Breast epithelium (tissue), 4 donors: ENCODE measurements around the gene CMTM7. TPM values are rescaled to one million over a fixed set of nuclear protein-coding genes. Genes with fewer than 3 reads are reported as not detected.
"Not testable (repeated sequence)": the region's sequence is repeated elsewhere in the genome, so short reads cannot be mapped to it uniquely, and the experiment has no call there.

Experiments used
- DNase-seq, 2 donors: peaks; one replicate each; pipeline ENCODE4 v3.0.0-alpha.2; 2019; ENCODE audit warnings: low spot score in 2 of 2
- H3K27ac ChIP-seq, 2 donors: fragments of 200-600 bp; sonication (generic) in 1 of 2; one replicate each; pipeline ENCODE4 v1.5.1; 2016 to 2019; ENCODE audit warnings: mild to moderate bottlenecking in 1 of 2
- H3K27me3 ChIP-seq, 2 donors: fragments of 200-600 bp; sonication (generic) in 1 of 2; one replicate each; pipeline versions ENCODE4 v1.5.1 to v1.6.0; 2017 to 2019; ENCODE audit warnings: control low read depth in 1 of 2, mild to moderate bottlenecking in 1 of 2
- H3K36me3 ChIP-seq: fragments of 200-600 bp; one replicate; pipeline ENCODE4 v1.5.1; 2019
- H3K4me1 ChIP-seq, 2 donors: fragments of 200-600 bp; sonication (generic); one replicate each; pipeline ENCODE4 v1.5.1; 2016 to 2019; ENCODE audit warnings: control low read depth in 1 of 2
- H3K4me3 ChIP-seq, 3 donors: fragments of 200-600 bp; sonication (generic); 1 replicate in 2 of 3; 2 replicates in 1 of 3; pipeline ENCODE4 v1.5.1; 2016 to 2019; ENCODE audit warnings: mild to moderate bottlenecking in 3 of 3, moderate library complexity in 2 of 3
- H3K9me3 ChIP-seq, 2 donors: fragments of 200-600 bp; sonication (generic) in 1 of 2; one replicate each; pipeline ENCODE4 v1.5.1; 2016 to 2019; ENCODE audit warnings: control low read depth in 1 of 2
- CTCF ChIP-seq, 3 donors: fragments of 450-650 bp; IDR thresholded peaks; one replicate each; pipeline ENCODE4 v1.5.1; 2016 to 2017; ENCODE audit warnings: antibody characterized with exemption in 3 of 3, mild to moderate bottlenecking in 3 of 3, moderate library complexity in 3 of 3
- POLR2A ChIP-seq: fragments of 450-650 bp; IDR thresholded peaks from one replicate; pipeline ENCODE4 v1.6.1; 2016; ENCODE audit warnings: antibody characterized with exemption, mild to moderate bottlenecking, moderate library complexity
- POLR2AphosphoS5 ChIP-seq, 3 donors: sonication (generic); formaldehyde crosslinking; IDR thresholded peaks; one replicate each; pipeline ENCODE4 v1.6.1; 2017; ENCODE audit warnings: antibody characterized with exemption in 3 of 3
- intact Hi-C: fragments of 100-400 bp; cut with DNase I; formaldehyde crosslinking; loops from one replicate; pipeline ENCODE4 v1.15.1; 2023; ENCODE audit warnings: low total_unique reads
- total RNA-seq, 3 donors: library from RNA; depleted of rRNA; stranded (reverse); fragments of >200 nt; gene quantifications; one replicate each; pipeline ENCODE4 v1.1.0, GENCODE V29; 2016

The CMTM7 gene
- total RNA-seq, 3 donors from 2014 or later: 16.8 to 111 (median 58.0) TPM

DNA sequence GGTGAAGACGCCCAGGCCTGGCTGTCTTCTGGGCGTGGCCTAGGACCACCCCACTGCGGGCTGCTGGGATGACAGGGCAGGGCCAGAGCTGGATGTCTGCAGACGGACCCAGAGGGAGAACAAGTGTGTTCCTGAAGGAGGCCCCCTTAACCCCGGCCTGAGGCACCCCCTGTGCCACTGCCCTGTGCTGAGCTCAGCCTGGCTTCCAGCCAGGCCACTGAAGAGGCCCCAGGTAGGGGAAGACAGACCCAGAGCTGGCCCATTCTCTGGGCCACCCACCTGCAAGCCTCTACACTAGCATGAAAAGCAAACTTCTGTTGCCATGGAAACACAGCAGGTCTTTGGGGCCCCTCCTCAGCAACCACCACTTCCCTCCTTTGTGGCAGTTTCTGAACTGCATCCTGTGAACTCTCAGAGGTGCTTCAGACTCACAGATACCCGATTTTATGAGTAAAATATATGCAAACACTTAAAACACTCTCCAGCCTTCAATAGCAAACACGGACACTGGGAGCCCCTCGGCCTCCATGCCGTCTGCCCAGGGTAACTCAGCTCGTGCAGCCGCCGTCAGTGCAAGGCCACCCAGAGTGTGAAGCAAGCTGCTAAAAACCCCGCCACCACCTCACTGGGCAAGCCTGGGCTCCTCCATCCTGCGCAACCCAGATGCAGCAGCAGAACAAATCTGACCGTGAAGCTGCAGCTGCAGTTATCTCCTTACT lies 68.5 kb downstream of the CMTM7 start:
- H3K4me3 ChIP-seq: no peak overlapping the region
- no peaks in the 10 kb centered on the region for H3K36me3 ChIP-seq
- no peaks in the 10 kb centered on the region for H3K9me3 ChIP-seq
- no peaks in the 10 kb centered on the region for H3K27me3 ChIP-seq
- H3K4me1 ChIP-seq: no peaks in the 10 kb centered on the region
- intact Hi-C loops: no loop called here
- H3K27ac ChIP-seq: peak overlapping the region; percentile 32 to 59
- TF ChIP-seq POLR2AphosphoS5 (IDR thresholded peaks at IDR 0.05) (no peak), POLR2A (no peak), CTCF (IDR thresholded peaks at IDR 0.05) (no peak)
- no peak for DNase-seq

DNA sequence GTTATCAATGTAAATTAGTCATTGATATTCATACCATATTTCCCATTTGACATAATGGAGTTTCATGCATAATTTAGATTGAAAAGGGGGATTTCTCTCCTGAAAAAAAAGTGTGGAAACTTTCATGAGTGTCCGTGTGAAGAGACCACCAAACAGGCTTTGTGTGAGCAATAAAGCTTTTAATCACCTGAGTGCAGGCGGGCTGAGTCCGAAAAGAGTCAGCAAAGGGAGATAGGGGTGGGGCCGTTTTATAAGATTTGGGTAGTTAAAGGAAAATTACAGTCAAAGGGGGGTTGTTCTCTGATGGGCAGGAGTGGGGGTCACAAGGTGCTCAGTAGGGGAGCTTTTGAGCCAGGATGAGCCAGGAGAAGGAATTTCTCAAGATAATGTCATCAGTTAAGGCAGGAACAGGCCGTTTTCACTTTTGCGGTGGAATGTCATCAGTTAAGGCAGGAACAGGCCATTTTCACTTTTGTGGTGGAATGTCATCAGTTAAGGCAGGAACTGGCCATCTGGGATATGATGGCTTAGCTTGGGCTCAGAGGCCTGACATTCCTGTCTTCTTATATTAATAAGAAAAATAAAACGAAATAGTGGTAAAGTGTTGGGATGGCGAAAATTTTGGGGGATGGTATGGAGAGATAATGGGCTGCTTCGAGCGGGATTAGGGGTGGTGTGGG lies 69.3 kb downstream of the CMTM7 start:
- H3K4me1 ChIP-seq, H3K27me3 ChIP-seq, H3K9me3 ChIP-seq, DNase-seq, H3K4me3 ChIP-seq, H3K36me3 ChIP-seq, intact Hi-C loops: not testable (repeated sequence)
- peak overlapping the region; percentile 50 to 72 for H3K27ac ChIP-seq

DNA sequence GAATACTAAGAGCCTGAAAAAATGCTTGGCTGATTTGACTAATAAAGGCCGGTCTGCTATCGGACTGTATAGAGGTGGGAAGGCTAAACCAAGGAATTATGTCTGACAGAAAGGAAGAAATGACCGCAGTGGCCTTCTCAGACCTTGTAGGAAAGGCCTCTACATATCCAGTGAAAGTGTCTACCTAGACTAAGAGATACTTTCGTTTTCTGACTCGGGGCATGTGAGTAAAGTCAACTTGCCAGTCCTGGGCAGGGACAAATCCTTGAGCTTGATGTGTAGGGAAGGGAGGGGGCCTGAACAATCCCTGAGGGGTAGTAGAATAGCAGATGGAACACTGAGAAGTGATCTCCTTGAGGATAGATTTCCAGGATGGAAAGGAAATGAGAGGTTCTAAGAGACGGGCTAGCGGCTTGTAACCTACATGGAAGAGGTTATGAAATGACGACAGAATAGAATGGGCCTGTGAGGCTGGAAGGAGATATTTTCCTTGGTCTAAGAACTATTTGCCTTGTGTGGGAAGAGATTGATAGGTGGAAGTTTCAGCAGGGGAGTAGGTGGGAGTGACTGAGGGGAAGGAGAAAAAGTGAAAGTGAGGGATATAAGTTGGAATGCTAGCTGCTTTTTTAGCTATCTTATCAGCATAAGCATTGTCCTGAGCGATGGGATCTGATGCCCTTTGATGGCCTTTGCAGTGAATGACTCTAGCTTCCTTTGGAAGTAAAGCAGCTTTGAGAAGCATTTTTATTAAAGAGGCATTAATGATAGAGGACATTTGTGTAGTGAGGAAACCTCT lies 70.7 kb downstream of the CMTM7 start:
- H3K36me3 ChIP-seq, DNase-seq, H3K4me1 ChIP-seq, intact Hi-C loops, H3K9me3 ChIP-seq, H3K27me3 ChIP-seq: not testable (repeated sequence)
- Histone ChIP-seq H3K27ac (peak overlapping the region; percentile 50 to 72), H3K4me3 (peak overlapping the region in 1 of 3 donors; percentile 32)

GRCh38 chr3:32463415-32463814 lies 71.8 kb downstream of the CMTM7 start:
- H3K9me3 ChIP-seq, H3K27me3 ChIP-seq, H3K4me3 ChIP-seq, H3K4me1 ChIP-seq, DNase-seq, intact Hi-C loops, H3K36me3 ChIP-seq: not testable (repeated sequence)
- peak overlapping the region; percentile 50 to 72 for H3K27ac ChIP-seq

- DNase-seq, intact Hi-C loops, H3K9me3 ChIP-seq, H3K4me3 ChIP-seq, H3K27me3 ChIP-seq, H3K36me3 ChIP-seq: not testable (repeated sequence)
- H3K4me1 ChIP-seq: peaks cover 7 to 11% of the 10 kb centered on the region in 2 donors
- peak overlapping the region; percentile 15 to 72 for H3K27ac ChIP-seq
Measured at GRCh38 chr3:32464726-32465125, 73.1 kb downstream of the CMTM7 start.

GRCh38 chr3:32466808-32467207 lies 75.2 kb downstream of the CMTM7 start:
- H3K36me3 ChIP-seq, H3K4me3 ChIP-seq, H3K9me3 ChIP-seq, DNase-seq, H3K27me3 ChIP-seq, intact Hi-C loops: not testable (repeated sequence)
- peak overlapping the region; percentile 30 to 88 for H3K27ac ChIP-seq
- peaks cover 7 to 11% of the 10 kb centered on the region in 2 donors for H3K4me1 ChIP-seq

GRCh38 chr3:32467333-32468070 lies 75.8 kb downstream of the CMTM7 start:
- H3K4me1 ChIP-seq: peaks cover 7 to 11% of the 10 kb centered on the region in 2 donors
- H3K36me3 ChIP-seq: no peaks in the 10 kb centered on the region
- peak; percentile 78 for DNase-seq
- H3K27ac ChIP-seq: peak overlapping the region; percentile 86 to 88
- no peaks in the 10 kb centered on the region for H3K9me3 ChIP-seq
- H3K4me3 ChIP-seq: peak overlapping the region; percentile 34 to 67 (median 48)
- no peaks in the 10 kb centered on the region for H3K27me3 ChIP-seq
- peak; percentile 21 to 60 (median 28) for TF ChIP-seq POLR2AphosphoS5 (IDR thresholded peaks at IDR 0.05)
- TF ChIP-seq POLR2A: no peak
- TF ChIP-seq CTCF (IDR thresholded peaks at IDR 0.05): peak; percentile 92 to 97 (median 95)
- intact Hi-C loops: no loop called here
